MM.1S (cell line): ENCODE results near the gene ADGRV1.

ENCODE experiments used
- DNase-seq: peaks from one replicate; pipeline ENCODE4 v3.0.0-alpha.2; 2015
- H2AFZ ChIP-seq: fragments of 300-600 bp; sonication (generic); 2 replicates; pipeline ENCODE4 v1.6.0; 2016; ENCODE audit warnings: antibody characterized with exemption, low read length
- H3F3A ChIP-seq: fragments of 300-600 bp; sonication (generic); 2 replicates; pipeline ENCODE4 v1.6.1; 2016; ENCODE audit warnings: mild to moderate bottlenecking, antibody characterized with exemption, low read length, moderate library complexity, mixed read lengths; ENCODE audit not compliant: insufficient read depth
- H3K27ac ChIP-seq: fragments of 300-600 bp; sonication (generic); 2 replicates; pipeline ENCODE4 v1.5.1; 2016; ENCODE audit warnings: mild to moderate bottlenecking, low read length
- H3K27me3 ChIP-seq: fragments of 300-600 bp; sonication (generic); replicated peaks from 2 replicates; pipeline ENCODE4 v1.6.0; 2016; ENCODE audit warnings: low read length; ENCODE audit not compliant: insufficient read depth
- H3K36me3 ChIP-seq: fragments of 300-600 bp; sonication (generic); replicated peaks from 2 replicates; pipeline ENCODE4 v1.6.1; 2016; ENCODE audit warnings: mild to moderate bottlenecking, low read length, mixed read lengths; ENCODE audit not compliant: insufficient read depth
- H3K4me1 ChIP-seq: fragments of 300-600 bp; sonication (generic); 2 replicates; pipeline ENCODE4 v1.6.1; 2016; ENCODE audit warnings: low read length, mixed read lengths
- H3K4me2 ChIP-seq: fragments of 300-600 bp; sonication (generic); 2 replicates; pipeline ENCODE4 v1.6.0; 2016; ENCODE audit warnings: low read depth, low read length
- H3K4me3 ChIP-seq: fragments of 300-600 bp; sonication (generic); 2 replicates; pipeline ENCODE4 v1.5.1; 2016; ENCODE audit warnings: low read length, mixed read lengths
- H3K79me2 ChIP-seq: fragments of 300-600 bp; sonication (generic); 2 replicates; pipeline ENCODE4 v1.6.1; 2016; ENCODE audit warnings: mixed run types, low read length, mixed read lengths
- H3K9ac ChIP-seq: fragments of 300-600 bp; sonication (generic); 2 replicates; pipeline ENCODE4 v1.6.1; 2016; ENCODE audit warnings: low read length, mixed read lengths
- H3K9me2 ChIP-seq: fragments of 300-600 bp; sonication (generic); replicated peaks from 2 replicates; pipeline ENCODE4 v1.6.1; 2016; ENCODE audit warnings: mild to moderate bottlenecking, low read length, mixed read lengths; ENCODE audit not compliant: insufficient read depth
- H3K9me3 ChIP-seq: fragments of 300-600 bp; sonication (generic); replicated peaks from 2 replicates; pipeline ENCODE4 v1.6.1; 2016; ENCODE audit warnings: mild to moderate bottlenecking, low read length, mixed read lengths; ENCODE audit not compliant: insufficient read depth
- H4K20me1 ChIP-seq: fragments of 300-600 bp; sonication (generic); 2 replicates; pipeline ENCODE4 v1.6.1; 2016; ENCODE audit warnings: mild to moderate bottlenecking, low read length, moderate library complexity, mixed read lengths; ENCODE audit not compliant: insufficient read depth
- EZH2 ChIP-seq: fragments of 300-600 bp; sonication (generic); optimal IDR thresholded peaks from 2 replicates; pipeline ENCODE3; 2017; ENCODE audit warnings: low read depth, mild to moderate bottlenecking, antibody characterized with exemption, low read length, mixed read lengths
- EZH2phosphoT487 ChIP-seq: fragments of 300-600 bp; sonication (generic); IDR thresholded peaks from 2 replicates; pipeline ENCODE4 v1.6.1; 2018; ENCODE audit warnings: antibody characterized with exemption, low read length
- TF ChIP-seq, protein P1 (sequence below): fragments of 300-600 bp; sonication (generic); IDR thresholded peaks from 2 replicates; pipeline ENCODE4 v1.5.1; 2016; ENCODE audit warnings: antibody characterized with exemption, low read length, mixed read lengths

Gene ADGRV1

DNA sequence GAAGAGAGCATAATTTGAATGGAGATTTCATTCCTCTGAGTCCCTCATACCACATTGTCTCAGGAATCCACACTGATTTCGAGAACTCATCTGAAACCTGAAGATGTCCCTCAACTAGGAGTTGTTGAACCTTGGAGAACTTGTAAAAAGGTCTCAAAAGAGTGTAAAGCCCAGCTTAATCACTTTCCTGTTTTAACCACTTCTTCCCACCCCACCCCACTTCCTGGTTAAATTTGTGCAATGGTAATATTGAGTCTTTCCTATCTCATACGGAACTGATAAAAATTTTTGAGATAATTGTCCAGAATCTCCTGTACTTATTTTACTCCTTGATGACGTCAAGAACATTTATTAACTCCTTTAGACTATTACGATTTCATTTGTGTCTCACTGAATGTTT, 583.8 kb downstream of the ADGRV1 start:
- H3F3A ChIP-seq: no peaks in the 10 kb centered on the region
- no peaks in the 10 kb centered on the region for H3K4me1 ChIP-seq
- no peaks in the 10 kb centered on the region for H3K79me2 ChIP-seq
- H3K27ac ChIP-seq: no peak overlapping the region
- no peaks in the 10 kb centered on the region for H3K27me3 ChIP-seq
- H3K9me2 ChIP-seq: no peaks in the 10 kb centered on the region
- no peak overlapping the region for H3K4me2 ChIP-seq
- no peaks in the 10 kb centered on the region for H3K36me3 ChIP-seq
- no peak overlapping the region for H2AFZ ChIP-seq
- H3K4me3 ChIP-seq: no peak overlapping the region
- no peak overlapping the region for H3K9ac ChIP-seq
- H3K9me3 ChIP-seq: no peaks in the 10 kb centered on the region
- DNase-seq: no peak
- TF ChIP-seq, protein P1, sequence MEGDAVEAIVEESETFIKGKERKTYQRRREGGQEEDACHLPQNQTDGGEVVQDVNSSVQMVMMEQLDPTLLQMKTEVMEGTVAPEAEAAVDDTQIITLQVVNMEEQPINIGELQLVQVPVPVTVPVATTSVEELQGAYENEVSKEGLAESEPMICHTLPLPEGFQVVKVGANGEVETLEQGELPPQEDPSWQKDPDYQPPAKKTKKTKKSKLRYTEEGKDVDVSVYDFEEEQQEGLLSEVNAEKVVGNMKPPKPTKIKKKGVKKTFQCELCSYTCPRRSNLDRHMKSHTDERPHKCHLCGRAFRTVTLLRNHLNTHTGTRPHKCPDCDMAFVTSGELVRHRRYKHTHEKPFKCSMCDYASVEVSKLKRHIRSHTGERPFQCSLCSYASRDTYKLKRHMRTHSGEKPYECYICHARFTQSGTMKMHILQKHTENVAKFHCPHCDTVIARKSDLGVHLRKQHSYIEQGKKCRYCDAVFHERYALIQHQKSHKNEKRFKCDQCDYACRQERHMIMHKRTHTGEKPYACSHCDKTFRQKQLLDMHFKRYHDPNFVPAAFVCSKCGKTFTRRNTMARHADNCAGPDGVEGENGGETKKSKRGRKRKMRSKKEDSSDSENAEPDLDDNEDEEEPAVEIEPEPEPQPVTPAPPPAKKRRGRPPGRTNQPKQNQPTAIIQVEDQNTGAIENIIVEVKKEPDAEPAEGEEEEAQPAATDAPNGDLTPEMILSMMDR: no peak
- TF ChIP-seq EZH2: no peak
- TF ChIP-seq EZH2phosphoT487: no peak
- no peaks in the 10 kb centered on the region for H4K20me1 ChIP-seq

DNA sequence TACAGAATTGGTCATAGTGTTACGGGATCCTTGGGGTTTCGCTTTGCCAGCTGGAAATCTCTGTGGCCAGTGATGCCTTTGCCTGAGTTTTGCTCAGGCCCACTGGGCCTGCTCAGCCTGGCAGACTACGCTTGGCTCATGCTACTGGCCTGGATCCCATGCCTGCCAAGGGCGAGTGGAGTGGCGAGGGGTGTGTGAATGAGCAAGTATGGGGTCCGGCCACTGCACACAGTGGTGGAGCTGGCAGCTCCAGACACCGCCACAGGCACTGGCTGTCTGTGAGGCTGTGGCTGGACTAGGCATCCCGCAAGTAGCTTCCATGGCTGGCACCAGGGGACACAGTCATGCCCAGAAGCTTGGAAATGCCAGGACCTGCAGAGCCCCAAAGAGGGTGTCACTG, 584.2 kb downstream of the ADGRV1 start:
- H4K20me1 ChIP-seq: no peaks in the 10 kb centered on the region
- no peak overlapping the region for H2AFZ ChIP-seq
- H3K79me2 ChIP-seq: no peaks in the 10 kb centered on the region
- no peak for DNase-seq
- TF ChIP-seq EZH2 (no peak), EZH2phosphoT487 (no peak)
- TF ChIP-seq, protein P1: no peak
- no peaks in the 10 kb centered on the region for H3K9me3 ChIP-seq
- H3K27me3 ChIP-seq: no peaks in the 10 kb centered on the region
- H3K4me2 ChIP-seq: no peak overlapping the region
- no peak overlapping the region for H3K9ac ChIP-seq
- H3K36me3 ChIP-seq: no peaks in the 10 kb centered on the region
- H3F3A ChIP-seq: no peaks in the 10 kb centered on the region
- no peak overlapping the region for H3K27ac ChIP-seq
- H3K4me3 ChIP-seq: no peak overlapping the region
- no peaks in the 10 kb centered on the region for H3K9me2 ChIP-seq
- H3K4me1 ChIP-seq: no peaks in the 10 kb centered on the region

DNA sequence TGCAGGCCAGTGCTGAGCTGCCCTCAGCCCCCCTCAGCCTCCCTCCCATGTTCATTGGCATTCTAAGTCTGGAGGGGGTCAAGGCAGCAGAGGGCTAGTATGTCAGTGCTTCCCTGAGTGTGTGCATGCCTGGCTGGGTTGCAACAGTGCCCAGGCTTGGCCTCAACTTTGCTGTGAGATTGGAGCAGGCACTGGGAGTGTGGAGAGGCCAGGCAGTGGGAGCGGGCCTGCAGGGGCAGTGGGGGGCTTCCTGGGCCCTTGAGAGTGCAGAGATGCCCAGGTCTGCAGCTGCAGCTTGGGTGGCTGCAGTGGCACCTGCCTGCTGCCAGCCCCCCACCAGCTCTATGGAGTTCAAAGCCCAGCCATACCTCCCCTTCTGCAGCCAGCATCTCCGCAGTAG, 585.2 kb downstream of the ADGRV1 start:
- Histone ChIP-seq H3K4me2 (no peak overlapping the region), H4K20me1 (no peaks in the 10 kb centered on the region), H3K9me3 (no peaks in the 10 kb centered on the region), H3K9ac (no peak overlapping the region), H3K4me1 (no peaks in the 10 kb centered on the region), H2AFZ (no peak overlapping the region), H3K36me3 (no peaks in the 10 kb centered on the region), H3K4me3 (no peak overlapping the region), H3K27me3 (no peaks in the 10 kb centered on the region), H3K9me2 (no peaks in the 10 kb centered on the region), H3F3A (no peaks in the 10 kb centered on the region), H3K27ac (no peak overlapping the region), H3K79me2 (no peaks in the 10 kb centered on the region)
- TF ChIP-seq EZH2 (no peak), EZH2phosphoT487 (no peak)
- TF ChIP-seq, protein P1: no peak
- no peak for DNase-seq
